GM12878 (cell line): ENCODE measurements around the gene USP34. TPM values are rescaled to one million over a fixed set of nuclear protein-coding genes. Genes with fewer than 3 reads are reported as not detected.

Experiments
- ATAC-seq: fragments of 200-7000 bp; cut with Tn5 transposase; 3 replicates; pipeline ENCODE4 v1.9.1; 2020; ENCODE audit warnings: mild to moderate bottlenecking, moderate library complexity
- BruUV-seq: library from RNA; stranded (reverse); fragments of 400-500 nt; replicated peaks from 2 replicates; lab custom pipeline; 2021; lab: Mats Ljungman, UMichigan
- CTCF ChIA-PET: fragments of 300-600 bp; sonication (Branson Sonifier 250); formaldehyde crosslinking; extraction: SDS; loops from one replicate; lab custom pipeline; 2021; ENCODE audit warnings: inconsistent platforms; lab: Yijun Ruan, JAX
- POLR2A ChIA-PET: fragments of 350-600 bp; formaldehyde crosslinking; extraction: SDS; loops from one replicate; lab custom pipeline; 2021; ENCODE audit warnings: inconsistent platforms; lab: Charles Lee
- RAD21 ChIA-PET: fragments of 300-600 bp; sonication (Branson Sonifier 250); formaldehyde crosslinking; loops from one replicate; lab custom pipeline; 2023; ENCODE audit warnings: antibody characterized with exemption; ENCODE audit not compliant: unreplicated experiment; lab: Charles Lee
- SMC1A ChIA-PET: fragments of 300-600 bp; sonication (Branson Sonifier 250); formaldehyde crosslinking; loops from one replicate; lab custom pipeline; 2023; ENCODE audit not compliant: unreplicated experiment, uncharacterized antibody; lab: Charles Lee
- DNase-seq: peaks from one replicate; pipeline ENCODE4 v3.0.0-alpha.2; 2011; ENCODE audit warnings: low read depth, low spot score
- FAIRE-seq: peaks from 3 replicates; lab custom pipeline; 2011; peaks lifted over from hg19 to GRCh38; lab: Jason Lieb, UNC
- H2AFZ ChIP-seq: 2 replicates; pipeline ENCODE4 v1.6.0; 2011; ENCODE audit warnings: low read depth, low read length, control low read depth; ENCODE audit not compliant: control insufficient read depth
- H3K27ac ChIP-seq: 2 replicates; pipeline ENCODE4 v1.5.1; 2011; ENCODE audit warnings: control low read depth; ENCODE audit not compliant: control insufficient read depth, insufficient read depth
- H3K27me3 ChIP-seq, 2 experiments: replicated peaks in 1 of 2; 2 replicates each; pipeline versions ENCODE4 v1.6.0 to v1.6.1; 2011; ENCODE audit warnings: low read length in 1 of 2; ENCODE audit not compliant: control insufficient read depth in 2 of 2, insufficient read depth in 2 of 2
- H3K36me3 ChIP-seq, 2 experiments: 2 replicates each; pipeline ENCODE4 v1.5.1; 2011; ENCODE audit warnings: low read length in 1 of 2; ENCODE audit not compliant: control insufficient read depth in 2 of 2, insufficient read depth in 2 of 2
- H3K4me1 ChIP-seq: 2 replicates; pipeline ENCODE4 v1.6.1; 2011; ENCODE audit warnings: mild to moderate bottlenecking, low read length, moderate library complexity, mixed read lengths; ENCODE audit not compliant: control insufficient read depth, insufficient read depth
- H3K4me2 ChIP-seq: 2 replicates; pipeline ENCODE4 v1.6.0; 2011; ENCODE audit warnings: control low read depth; ENCODE audit not compliant: control insufficient read depth, insufficient read depth
- H3K4me3 ChIP-seq: fragments of 200-600 bp; sonication (generic); 2 replicates; pipeline ENCODE4 v1.5.1; 2016
- H3K79me2 ChIP-seq: 2 replicates; pipeline ENCODE4 v1.6.0; 2011; ENCODE audit warnings: low read length; ENCODE audit not compliant: control insufficient read depth, insufficient read depth
- H3K9ac ChIP-seq: 2 replicates; pipeline ENCODE4 v1.8.0; 2011; ENCODE audit warnings: low read length, control low read depth, mixed read lengths; ENCODE audit not compliant: control insufficient read depth, insufficient read depth
- H3K9me3 ChIP-seq: replicated peaks from 3 replicates; pipeline ENCODE4 v1.5.1; 2011; ENCODE audit warnings: mild to moderate bottlenecking, low read length; ENCODE audit not compliant: control insufficient read depth, insufficient read depth
- H4K20me1 ChIP-seq: 2 replicates; pipeline ENCODE4 v1.6.0; 2011; ENCODE audit not compliant: control insufficient read depth, insufficient read depth
- BACH1 ChIP-seq: fragments of 450-650 bp; IDR thresholded peaks from 2 replicates; pipeline ENCODE4 v1.6.1; 2017; ENCODE audit warnings: mild to moderate bottlenecking, borderline replicate concordance
- CHD2 ChIP-seq: IDR thresholded peaks from 2 replicates; pipeline ENCODE4 v1.6.1; 2011; ENCODE audit warnings: low read depth, low read length, improper control_type of control experiment, borderline replicate concordance
- DPF2 ChIP-seq: fragments of 450-650 bp; IDR thresholded peaks from 2 replicates; pipeline ENCODE4 v1.6.1; 2017; ENCODE audit warnings: mild to moderate bottlenecking
- EGR1 ChIP-seq, 2 experiments: IDR thresholded peaks; 1 replicate in 1 of 2; 2 replicates in 1 of 2; pipeline ENCODE4 v1.6.1; 2011 to 2012; ENCODE audit warnings: low read depth in 2 of 2, low read length in 2 of 2, borderline replicate concordance in 1 of 2, mild to moderate bottlenecking in 1 of 2, moderate library complexity in 1 of 2
- GATAD2B ChIP-seq: fragments of 450-650 bp; conservative IDR thresholded peaks from 2 replicates; pipeline ENCODE4 v1.6.1; 2017; ENCODE audit warnings: low read depth, mild to moderate bottlenecking, moderate library complexity
- KDM1A ChIP-seq: fragments of 200-600 bp; sonication (generic); IDR thresholded peaks from 2 replicates; pipeline ENCODE4 v1.6.1; 2016; ENCODE audit warnings: borderline replicate concordance
- KLF5 ChIP-seq: fragments of 450-650 bp; IDR thresholded peaks from 2 replicates; pipeline ENCODE4 v1.6.1; 2014; ENCODE audit warnings: mild to moderate bottlenecking; ENCODE audit not compliant: partially characterized antibody
- LARP7 ChIP-seq: fragments of 450-650 bp; IDR thresholded peaks from 2 replicates; pipeline ENCODE4 v1.6.1; 2017; ENCODE audit warnings: mild to moderate bottlenecking
- MYB ChIP-seq: fragments of 150-350 bp; IDR thresholded peaks from 2 replicates; pipeline ENCODE4 v1.6.1; 2014; ENCODE audit warnings: mild to moderate bottlenecking, low read depth, low read length, borderline replicate concordance
- NBN ChIP-seq: fragments of 450-650 bp; IDR thresholded peaks from 2 replicates; pipeline ENCODE4 v1.6.1; 2016
- NFYB ChIP-seq: IDR thresholded peaks from 2 replicates; pipeline ENCODE4 v1.6.1; 2011; ENCODE audit warnings: low read depth, mild to moderate bottlenecking, low read length, improper control_type of control experiment, moderate library complexity; ENCODE audit not compliant: insufficient read depth
- POLR2A ChIP-seq: IDR thresholded peaks from 2 replicates; pipeline ENCODE4 v1.6.1; 2011; ENCODE audit warnings: low read depth, mild to moderate bottlenecking, low read length
- POU2F2 ChIP-seq: IDR thresholded peaks from 3 replicates; pipeline ENCODE4 v1.6.1; 2011; ENCODE audit warnings: low read depth, mild to moderate bottlenecking, low read length, borderline replicate concordance
- SMAD5 ChIP-seq: IDR thresholded peaks from 2 replicates; pipeline ENCODE4 v1.6.1; 2016; ENCODE audit warnings: antibody characterized with exemption, low read depth
- SREBF2 ChIP-seq: IDR thresholded peaks from 2 replicates; pipeline ENCODE4 v1.6.1; 2012; ENCODE audit warnings: mild to moderate bottlenecking, low read length
- STAT1 ChIP-seq: fragments of 450-650 bp; conservative IDR thresholded peaks from 2 replicates; pipeline ENCODE4 v1.6.1; 2014; ENCODE audit warnings: antibody characterized with exemption, mild to moderate bottlenecking
- TAF1 ChIP-seq: IDR thresholded peaks from 2 replicates; pipeline ENCODE4 v1.6.1; 2011; ENCODE audit warnings: mild to moderate bottlenecking, low read depth, low read length, borderline replicate concordance
- ZNF622 ChIP-seq: fragments of 450-650 bp; IDR thresholded peaks from 2 replicates; pipeline ENCODE4 v1.6.1; 2017; ENCODE audit warnings: mild to moderate bottlenecking, inconsistent platforms
- WGBS: methylation state at CpG from one replicate; pipeline ENCODE4 v1.1.6; 2016; ENCODE audit warnings: low lambda C conversion rate; ENCODE audit not compliant: insufficient replicate concordance, insufficient coverage; ENCODE audit errors: missing lambda C conversion rate; 5-methylcytosine and 5-hydroxymethylcytosine counted together
- in situ Hi-C: fragments of 300-500 bp; cut with MboI; formaldehyde crosslinking; loops from 9 replicates; pipeline ENCODE4 v1.14.3; 2018; ENCODE audit warnings: mixed read lengths
- intact Hi-C: fragments of 100-400 bp; cut with micrococcal nuclease; formaldehyde crosslinking; loops from one replicate; pipeline ENCODE4 v1.14.2; 2022; ENCODE audit not compliant: unreplicated experiment
- polyA plus RNA-seq, 11 experiments: library from polyadenylated mRNA; depleted of rRNA in 4 of 11; unstranded in 6 of 11; stranded (reverse) in 5 of 11; fragments of >200 nt; fragmentation: Nextera tagmentation in 4 of 11; fragmentation: Illumina TruSeq in 1 of 11; extraction: Ambion mirVana in 4 of 11; extraction: Trizol in 1 of 11; gene quantifications; 1 replicate in 1 of 11; 2 replicates in 10 of 11; pipeline versions ENCODE4 v1.2.1 to v1.2.3, GENCODE V29; 2011 to 2016; ENCODE audit warnings: inconsistent platforms in 2 of 11, missing spikeins in 2 of 11, low read depth in 1 of 11
- total RNA-seq, 4 experiments: library from RNA; depleted of rRNA in 3 of 4; stranded (reverse); fragments of >200 nt in 3 of 4; fragmentation: Illumina TruSeq in 1 of 4; extraction: Trizol in 1 of 4; gene quantifications; 2 replicates each; pipeline versions ENCODE4 v1.2.1 to v1.2.3, GENCODE V29; 2013 to 2021
- TF ChIP-seq, protein P1 (sequence below): fragments of 450-650 bp; IDR thresholded peaks from 2 replicates; pipeline ENCODE4 v1.6.1; 2018; ENCODE audit warnings: borderline replicate concordance, mild to moderate bottlenecking; ENCODE audit not compliant: partially characterized antibody
- TF ChIP-seq, protein P2 (sequence below): fragments of 450-650 bp; IDR thresholded peaks from 2 replicates; pipeline ENCODE4 v1.6.1; 2017; ENCODE audit warnings: antibody characterized with exemption, mild to moderate bottlenecking, moderate library complexity

The USP34 gene
- total and polyA plus RNA-seq, 10 of the 15 experiments (the other 5 are each of a cell fraction or from before 2014, with no cell fraction given), result 26.2 to 106 (median 62.1) TPM

DNA sequence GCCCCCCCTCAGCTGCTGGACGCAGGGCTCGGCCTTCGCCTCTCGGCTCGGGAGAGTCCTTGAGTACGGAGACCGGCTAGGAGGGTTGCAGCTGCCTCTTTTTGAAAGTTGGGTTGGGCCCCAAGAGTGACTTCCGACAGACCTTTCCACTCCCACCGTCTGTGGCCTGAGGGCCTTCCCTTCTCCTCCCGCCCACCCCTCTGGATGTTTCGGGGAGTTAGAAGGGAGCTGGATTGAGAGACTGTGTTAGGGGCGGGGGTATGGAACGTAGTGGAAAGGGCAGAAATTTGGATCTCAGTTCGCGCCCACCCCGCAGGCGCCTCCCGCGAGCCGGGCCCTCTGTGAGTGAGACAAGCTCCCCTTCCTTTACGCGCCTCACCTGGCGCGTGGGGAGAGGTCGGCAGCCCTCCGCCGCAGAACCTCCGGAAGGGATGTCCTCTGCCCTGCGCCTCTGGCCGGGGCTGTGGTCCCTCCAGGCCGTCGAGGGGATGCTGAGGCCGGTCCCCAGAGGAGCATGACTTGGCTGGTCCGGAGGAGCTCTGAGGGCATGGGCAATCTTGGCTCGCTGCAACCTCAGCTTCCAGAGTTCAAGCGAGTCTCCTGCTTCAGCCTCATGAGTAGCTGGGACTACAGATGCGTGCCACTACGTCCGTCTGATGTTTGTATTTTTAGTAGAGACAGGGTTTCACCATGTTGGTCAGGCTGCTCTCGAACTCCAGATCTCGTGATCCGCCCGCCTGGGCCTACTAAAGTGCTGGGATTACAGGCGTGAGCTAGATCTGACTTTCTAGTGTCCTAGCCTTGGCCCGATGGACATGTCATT lies 292.9 kb downstream of the USP34 start:
- H3K4me3 ChIP-seq, result peak overlapping the region; percentile 99
- FAIRE-seq (peak; percentile 78), ATAC-seq (peak; percentile 46), DNase-seq (no peak)
- peaks cover 14% of the 10 kb centered on the region for H3K4me1 ChIP-seq
- H4K20me1 ChIP-seq, result no peaks in the 10 kb centered on the region
- ChIA-PET SMC1A (interaction anchor here (0.7 to 3.3 kb wide), 8 partner anchors 17 to 339 kb away, joined by 3 to 10 read pairs (median 3); no protein-coding TSS in a partner anchor), CTCF (interaction anchor here (0.9 to 2.4 kb wide), 7 partner anchors 32 to 470 kb away, joined by 3 to 10 read pairs (median 4); no protein-coding TSS in a partner anchor), POLR2A (interaction anchor here (0.5 to 2.4 kb wide), 15 partner anchors 10 to 586 kb away, joined by 3 to 10 read pairs (median 4); partner anchors contain the start of genes PEX13 and XPO1), RAD21 (interaction anchor here (0.5 to 1.4 kb wide), 9 partner anchors 9 to 373 kb away, joined by 3 to 4 read pairs (median 3); partner anchors contain the start of gene PEX13)
- peaks cover 5 to 6% of the 10 kb centered on the region in 2 experiments for H3K36me3 ChIP-seq
- H3K27me3 ChIP-seq, result no peaks in the 10 kb centered on the region
- H3K9me3 ChIP-seq, result no peaks in the 10 kb centered on the region
- peak overlapping the region; percentile 91 for H3K9ac ChIP-seq
- peak overlapping the region; percentile 96 for H3K4me2 ChIP-seq
- intact Hi-C loops, result loop anchor here (1.0 to 10.0 kb wide), 4 partner anchors 33 to 383 kb away; partner anchors contain the start of genes PEX13 and REL
- BruUV-seq, result TSS peak; percentile 74
- peak overlapping the region; percentile 91 for H2AFZ ChIP-seq
- in situ Hi-C loops, result no loop called here
- peaks cover 47% of the 10 kb centered on the region for H3K79me2 ChIP-seq
- peak overlapping the region; percentile 91 for H3K27ac ChIP-seq
- WGBS, result 5% methylated on average over 40 of the region's 45 CpGs
- 0 out of 2 replicates have a peak, but pooled peaks have one; percentile 39 for TF ChIP-seq NBN
- TF ChIP-seq KLF5, result no peak
- no peak for TF ChIP-seq BACH1
- no peak for TF ChIP-seq TAF1
- TF ChIP-seq GATAD2B, result no peak
- TF ChIP-seq SREBF2, result no peak
- no peak for TF ChIP-seq CHD2
- peak; percentile 38; the same call in 1 of the 2 replicates for TF ChIP-seq SMAD5
- no peak for TF ChIP-seq MYB
- no peak for TF ChIP-seq ZNF622
- no peak for TF ChIP-seq EGR1 (IDR thresholded peaks at IDR 0.05; ENCODE audit: borderline replicate concordance in 1 of 2, low read depth in 2 of 2, low read length in 2 of 2)
- no peak for TF ChIP-seq KDM1A
- TF ChIP-seq, protein P1, sequence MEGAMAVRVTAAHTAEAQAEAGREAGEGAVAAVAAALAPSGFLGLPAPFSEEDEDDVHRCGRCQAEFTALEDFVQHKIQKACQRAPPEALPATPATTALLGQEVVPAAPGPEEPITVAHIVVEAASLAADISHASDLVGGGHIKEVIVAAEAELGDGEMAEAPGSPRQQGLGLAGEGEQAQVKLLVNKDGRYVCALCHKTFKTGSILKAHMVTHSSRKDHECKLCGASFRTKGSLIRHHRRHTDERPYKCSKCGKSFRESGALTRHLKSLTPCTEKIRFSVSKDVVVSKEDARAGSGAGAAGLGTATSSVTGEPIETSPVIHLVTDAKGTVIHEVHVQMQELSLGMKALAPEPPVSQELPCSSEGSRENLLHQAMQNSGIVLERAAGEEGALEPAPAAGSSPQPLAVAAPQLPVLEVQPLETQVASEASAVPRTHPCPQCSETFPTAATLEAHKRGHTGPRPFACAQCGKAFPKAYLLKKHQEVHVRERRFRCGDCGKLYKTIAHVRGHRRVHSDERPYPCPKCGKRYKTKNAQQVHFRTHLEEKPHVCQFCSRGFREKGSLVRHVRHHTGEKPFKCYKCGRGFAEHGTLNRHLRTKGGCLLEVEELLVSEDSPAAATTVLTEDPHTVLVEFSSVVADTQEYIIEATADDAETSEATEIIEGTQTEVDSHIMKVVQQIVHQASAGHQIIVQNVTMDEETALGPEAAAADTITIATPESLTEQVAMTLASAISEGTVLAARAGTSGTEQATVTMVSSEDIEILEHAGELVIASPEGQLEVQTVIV, result no peak
- TF ChIP-seq LARP7, result peak; percentile 26; the same call in 1 of the 2 replicates
- TF ChIP-seq, protein P2, sequence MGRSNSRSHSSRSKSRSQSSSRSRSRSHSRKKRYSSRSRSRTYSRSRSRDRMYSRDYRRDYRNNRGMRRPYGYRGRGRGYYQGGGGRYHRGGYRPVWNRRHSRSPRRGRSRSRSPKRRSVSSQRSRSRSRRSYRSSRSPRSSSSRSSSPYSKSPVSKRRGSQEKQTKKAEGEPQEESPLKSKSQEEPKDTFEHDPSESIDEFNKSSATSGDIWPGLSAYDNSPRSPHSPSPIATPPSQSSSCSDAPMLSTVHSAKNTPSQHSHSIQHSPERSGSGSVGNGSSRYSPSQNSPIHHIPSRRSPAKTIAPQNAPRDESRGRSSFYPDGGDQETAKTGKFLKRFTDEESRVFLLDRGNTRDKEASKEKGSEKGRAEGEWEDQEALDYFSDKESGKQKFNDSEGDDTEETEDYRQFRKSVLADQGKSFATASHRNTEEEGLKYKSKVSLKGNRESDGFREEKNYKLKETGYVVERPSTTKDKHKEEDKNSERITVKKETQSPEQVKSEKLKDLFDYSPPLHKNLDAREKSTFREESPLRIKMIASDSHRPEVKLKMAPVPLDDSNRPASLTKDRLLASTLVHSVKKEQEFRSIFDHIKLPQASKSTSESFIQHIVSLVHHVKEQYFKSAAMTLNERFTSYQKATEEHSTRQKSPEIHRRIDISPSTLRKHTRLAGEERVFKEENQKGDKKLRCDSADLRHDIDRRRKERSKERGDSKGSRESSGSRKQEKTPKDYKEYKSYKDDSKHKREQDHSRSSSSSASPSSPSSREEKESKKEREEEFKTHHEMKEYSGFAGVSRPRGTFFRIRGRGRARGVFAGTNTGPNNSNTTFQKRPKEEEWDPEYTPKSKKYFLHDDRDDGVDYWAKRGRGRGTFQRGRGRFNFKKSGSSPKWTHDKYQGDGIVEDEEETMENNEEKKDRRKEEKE, result no peak
- TF ChIP-seq POU2F2, result no peak
- TF ChIP-seq DPF2, result no peak
- TF ChIP-seq POLR2A, result peak; percentile 47
- TF ChIP-seq NFYB, result no peak
- 0 out of 2 replicates have a peak, but pooled peaks have one; percentile 51 for TF ChIP-seq STAT1
